ENCODE data around the gene PRSS38.

PRSS38 gene

DNA sequence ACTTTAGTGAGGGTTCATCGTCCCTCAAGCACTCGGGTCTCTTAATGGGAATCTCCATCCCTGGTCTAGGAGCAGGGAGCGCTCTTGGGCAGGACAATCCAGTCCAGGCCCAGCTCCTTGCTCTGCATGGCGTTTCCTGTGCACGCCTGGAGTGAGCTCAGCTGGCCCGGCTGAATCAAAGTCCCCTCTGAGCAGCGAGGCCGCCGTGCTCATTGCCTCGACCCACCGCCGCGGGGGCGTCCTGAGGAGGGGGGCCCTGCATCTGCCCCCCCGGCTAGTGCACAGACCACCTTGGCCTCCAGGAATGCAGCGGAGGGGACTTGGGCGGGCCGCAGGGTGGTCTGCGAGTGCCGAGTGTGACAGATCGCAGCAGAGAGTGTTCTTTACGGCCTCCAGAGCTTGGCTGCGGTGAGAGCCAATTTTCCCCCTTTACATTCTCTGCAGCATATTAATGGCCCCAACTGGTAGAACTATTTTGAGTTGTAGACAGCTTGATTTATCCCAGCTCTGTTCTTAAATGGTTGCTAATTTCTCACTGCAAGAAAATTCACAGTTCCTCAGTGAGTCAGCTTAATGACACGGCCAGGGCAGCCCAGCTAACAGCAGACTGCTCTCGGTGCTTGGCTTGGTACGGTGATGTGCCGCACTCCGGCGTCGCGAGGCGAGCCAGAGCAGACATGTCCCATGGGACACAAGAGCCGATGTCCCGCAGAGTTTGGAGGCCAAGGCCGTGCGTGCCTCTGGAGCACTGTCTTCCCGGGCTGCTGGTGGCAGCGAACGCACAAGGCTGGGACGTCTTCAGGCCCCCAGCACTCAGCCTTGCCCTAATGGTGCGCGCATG lies 40.4 kb upstream of the PRSS38 start:
- H3K36me3 Mint-ChIP-seq (ENCODE audit: low read depth), result peaks cover 20% of the 10 kb centered on the region
- H3K27me3 Mint-ChIP-seq, result no peaks in the 10 kb centered on the region
- no peaks in the 10 kb centered on the region for H3K9me3 Mint-ChIP-seq
- H3K4me3 Mint-ChIP-seq, result no peak overlapping the region
- no peak overlapping the region for H3K27ac Mint-ChIP-seq
- H3K4me1 Mint-ChIP-seq (ENCODE audit: low read depth), result peaks cover 26% of the 10 kb centered on the region

- no peak overlapping the region for H3K27ac Mint-ChIP-seq
- peaks cover 26% of the 10 kb centered on the region for H3K4me1 Mint-ChIP-seq (ENCODE audit: low read depth)
- no peaks in the 10 kb centered on the region for H3K27me3 Mint-ChIP-seq
- H3K4me3 Mint-ChIP-seq, result no peak overlapping the region
- H3K36me3 Mint-ChIP-seq (ENCODE audit: low read depth), result peaks cover 15% of the 10 kb centered on the region
- no peaks in the 10 kb centered on the region for H3K9me3 Mint-ChIP-seq
These were observed 39.6 kb upstream of the PRSS38 start for GRCh38 chr1:227775841-227776240.

DNA sequence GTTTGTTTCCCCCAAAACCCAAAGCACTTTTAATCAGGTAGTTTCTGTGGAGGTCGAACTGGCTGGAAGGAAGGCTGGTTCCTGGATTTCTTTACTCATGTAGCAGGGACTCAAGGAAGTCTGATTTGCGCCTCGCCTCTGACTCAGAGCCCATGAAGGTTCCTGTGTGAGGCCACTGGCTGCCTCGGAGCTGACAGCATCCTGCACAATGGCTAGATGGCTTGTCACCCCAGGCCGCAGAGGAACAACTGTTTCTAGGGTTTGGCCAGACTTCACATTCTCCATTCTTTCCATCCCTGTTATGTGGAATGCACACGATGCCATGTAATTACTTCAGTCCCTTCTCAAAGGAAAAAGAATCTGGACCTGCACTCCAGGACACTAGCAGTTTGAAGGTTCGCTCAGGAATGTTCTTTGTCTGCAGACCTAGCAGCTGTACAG lies 39.1 kb upstream of the PRSS38 start:
- Mint-ChIP-seq H3K36me3 (ENCODE audit: low read depth) (peaks cover 15% of the 10 kb centered on the region), H3K4me3 (no peak overlapping the region), H3K27me3 (no peaks in the 10 kb centered on the region), H3K27ac (no peak overlapping the region), H3K9me3 (no peaks in the 10 kb centered on the region), H3K4me1 (ENCODE audit: low read depth) (peaks cover 26% of the 10 kb centered on the region)

- no peak overlapping the region for H3K4me3 Mint-ChIP-seq
- peaks cover 25% of the 10 kb centered on the region for H3K4me1 Mint-ChIP-seq (ENCODE audit: low read depth)
- no peaks in the 10 kb centered on the region for H3K9me3 Mint-ChIP-seq
- H3K27me3 Mint-ChIP-seq, result no peaks in the 10 kb centered on the region
- no peak overlapping the region for H3K27ac Mint-ChIP-seq
- peaks cover 15% of the 10 kb centered on the region for H3K36me3 Mint-ChIP-seq (ENCODE audit: low read depth)
These were observed 38.3 kb upstream of the PRSS38 start for GRCh38 chr1:227777156-227777555.

DNA sequence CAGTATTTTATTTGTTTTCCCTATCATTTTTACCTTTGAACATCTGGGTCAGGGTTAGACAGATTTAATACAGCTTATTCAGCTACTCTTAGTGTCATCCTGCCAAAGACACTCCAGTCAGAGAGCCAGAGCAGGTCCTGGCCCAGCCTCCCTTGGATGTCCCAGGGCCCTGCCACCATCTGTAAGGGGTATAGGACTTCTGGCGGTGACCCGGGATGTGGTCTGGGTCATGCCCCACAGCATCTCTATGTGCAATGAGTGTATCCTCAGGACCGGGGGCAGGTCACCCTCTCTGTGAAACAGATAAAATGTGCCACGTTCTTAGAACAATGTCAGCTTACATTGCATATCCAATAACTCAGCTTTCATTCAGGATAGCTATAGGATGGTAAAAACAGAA lies 37.8 kb upstream of the PRSS38 start:
- H3K9me3 Mint-ChIP-seq, result no peaks in the 10 kb centered on the region
- H3K4me3 Mint-ChIP-seq, result no peak overlapping the region
- no peak overlapping the region for H3K27ac Mint-ChIP-seq
- H3K4me1 Mint-ChIP-seq (ENCODE audit: low read depth), result peaks cover 20% of the 10 kb centered on the region
- H3K36me3 Mint-ChIP-seq (ENCODE audit: low read depth), result peaks cover 17% of the 10 kb centered on the region
- H3K27me3 Mint-ChIP-seq, result no peaks in the 10 kb centered on the region

DNA sequence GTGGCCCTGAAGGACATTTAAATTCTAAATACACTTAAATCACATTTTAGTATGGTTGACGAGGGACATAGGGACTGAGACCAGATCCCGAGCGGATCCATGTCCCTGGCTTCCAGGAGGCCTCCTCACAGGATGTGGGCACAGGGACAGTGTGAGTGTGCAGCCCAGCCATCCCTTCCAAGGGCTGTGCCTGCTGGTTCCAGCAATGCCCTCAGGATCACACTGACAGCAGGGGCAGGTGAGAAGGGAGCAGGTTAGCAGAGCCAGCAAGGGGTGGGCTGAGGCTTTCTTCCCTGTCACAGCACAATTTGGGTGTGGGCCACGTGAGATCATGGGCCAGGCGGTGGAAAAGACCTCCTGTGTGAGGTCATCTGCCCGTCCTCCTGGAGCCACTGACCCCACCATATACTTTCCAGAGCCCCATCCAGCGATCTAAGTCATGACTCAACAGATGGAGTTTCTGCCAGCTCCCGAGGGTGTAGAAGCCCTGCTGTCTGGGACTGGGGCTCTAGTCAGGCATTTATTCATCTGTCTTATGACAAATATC lies 37.0 kb upstream of the PRSS38 start:
- H3K36me3 Mint-ChIP-seq (ENCODE audit: low read depth), result peaks cover 17% of the 10 kb centered on the region
- H3K9me3 Mint-ChIP-seq, result no peaks in the 10 kb centered on the region
- H3K4me1 Mint-ChIP-seq (ENCODE audit: low read depth), result peaks cover 13% of the 10 kb centered on the region
- no peak overlapping the region for H3K27ac Mint-ChIP-seq
- no peaks in the 10 kb centered on the region for H3K27me3 Mint-ChIP-seq
- no peak overlapping the region for H3K4me3 Mint-ChIP-seq

DNA sequence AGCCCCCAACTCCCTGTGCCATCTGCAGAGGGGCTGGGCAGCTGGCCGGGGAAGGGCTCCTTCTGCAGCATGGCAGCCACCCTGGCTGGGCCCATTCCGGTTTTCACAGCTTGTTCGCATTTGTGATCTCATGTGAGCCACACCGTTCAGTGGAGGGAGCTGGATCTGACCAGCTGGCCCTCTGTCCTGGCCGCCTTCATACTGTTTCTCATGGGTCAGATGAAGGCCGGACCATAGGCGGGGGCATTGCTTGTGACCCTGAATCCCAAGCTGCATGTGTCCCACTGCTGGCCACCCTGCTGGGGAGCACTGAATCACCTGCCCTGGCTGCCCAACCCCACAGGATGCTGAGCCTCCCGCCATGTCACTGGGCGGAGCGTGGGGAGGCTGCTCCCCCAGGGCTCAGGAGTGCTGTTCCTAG lies 36.4 kb upstream of the PRSS38 start:
- no peaks in the 10 kb centered on the region for H3K27me3 Mint-ChIP-seq
- H3K4me1 Mint-ChIP-seq (ENCODE audit: low read depth), result peaks cover 7% of the 10 kb centered on the region
- H3K27ac Mint-ChIP-seq, result no peak overlapping the region
- no peaks in the 10 kb centered on the region for H3K9me3 Mint-ChIP-seq
- peaks cover 14% of the 10 kb centered on the region for H3K36me3 Mint-ChIP-seq (ENCODE audit: low read depth)
- H3K4me3 Mint-ChIP-seq, result no peak overlapping the region

- H3K27me3 Mint-ChIP-seq, result no peaks in the 10 kb centered on the region
- H3K9me3 Mint-ChIP-seq, result no peaks in the 10 kb centered on the region
- H3K4me1 Mint-ChIP-seq (ENCODE audit: low read depth), result peaks cover under 1% of the 10 kb centered on the region
- no peak overlapping the region for H3K27ac Mint-ChIP-seq
- no peak overlapping the region for H3K4me3 Mint-ChIP-seq
- peaks cover 8% of the 10 kb centered on the region for H3K36me3 Mint-ChIP-seq (ENCODE audit: low read depth)
These were observed 35.8 kb upstream of the PRSS38 start for GRCh38 chr1:227779685-227780084.

GRCh38 chr1:227780101-227781044 lies 35.1 kb upstream of the PRSS38 start:
- Mint-ChIP-seq H3K4me1 (ENCODE audit: low read depth) (peaks cover under 1% of the 10 kb centered on the region), H3K27ac (no peak overlapping the region), H3K4me3 (no peak overlapping the region), H3K36me3 (ENCODE audit: low read depth) (peaks cover 8% of the 10 kb centered on the region), H3K27me3 (no peaks in the 10 kb centered on the region), H3K9me3 (no peaks in the 10 kb centered on the region)

DNA sequence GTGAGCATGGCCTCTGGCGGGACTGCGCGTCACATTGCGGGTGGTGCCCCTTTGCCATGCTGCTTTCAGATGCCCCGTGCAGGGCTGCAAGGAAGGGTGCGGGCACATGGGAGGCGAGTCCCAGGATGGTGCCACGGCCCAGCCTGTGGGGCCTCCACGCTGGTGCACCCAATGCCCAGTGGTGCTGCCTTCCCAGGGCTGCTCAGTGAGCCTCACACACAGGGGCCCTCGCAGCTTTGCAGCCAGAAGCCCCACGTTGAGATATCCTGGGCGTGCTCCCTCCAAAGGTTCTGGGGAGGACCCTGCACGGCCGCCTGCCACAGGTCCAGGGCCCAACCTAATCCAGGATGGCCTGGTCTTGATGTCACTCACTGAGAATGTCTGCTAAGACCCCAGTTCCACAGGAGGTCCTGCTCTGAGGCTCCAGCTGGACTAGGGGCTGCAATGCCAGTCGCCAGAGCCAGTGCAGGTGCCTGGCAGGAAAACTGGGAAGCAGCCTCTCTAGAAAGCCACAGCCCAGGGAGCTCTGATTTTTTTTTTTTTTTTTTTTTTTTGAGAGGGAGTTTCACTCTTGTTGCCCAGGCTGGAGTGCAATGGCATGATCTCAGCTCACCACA lies 34.1 kb upstream of the PRSS38 start:
- no peaks in the 10 kb centered on the region for H3K9me3 Mint-ChIP-seq
- no peak overlapping the region for H3K4me3 Mint-ChIP-seq

DNA sequence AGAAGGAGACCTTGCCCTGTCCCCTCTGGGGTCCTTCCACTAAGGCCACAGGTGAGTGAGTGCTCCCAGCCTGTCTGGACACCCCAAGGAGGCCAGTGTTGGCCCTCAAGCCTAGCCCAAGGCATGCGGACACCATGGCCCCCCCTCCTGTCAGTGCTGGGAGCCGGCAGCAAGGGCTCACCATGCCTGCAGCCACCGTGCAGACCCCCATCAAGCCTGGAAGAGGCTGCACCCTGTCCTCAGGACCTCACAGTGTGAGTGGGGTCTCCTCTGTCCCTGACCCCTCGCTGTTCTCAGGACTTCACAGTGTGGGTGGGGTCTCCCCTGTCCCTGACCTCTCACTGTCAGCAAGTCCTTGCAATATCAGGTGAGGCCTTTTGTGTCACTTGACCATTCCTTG lies 33.2 kb upstream of the PRSS38 start:
- Mint-ChIP-seq H3K9me3 (no peaks in the 10 kb centered on the region), H3K4me1 (ENCODE audit: low read depth) (peaks cover 13% of the 10 kb centered on the region), H3K27me3 (peaks cover 3% of the 10 kb centered on the region), H3K27ac (no peak overlapping the region), H3K4me3 (no peak overlapping the region), H3K36me3 (ENCODE audit: low read depth) (peaks cover 8% of the 10 kb centered on the region)

More for the DNA sequence above, 34.1 kb upstream of the PRSS38 start:
- peaks cover 8% of the 10 kb centered on the region for H3K36me3 Mint-ChIP-seq (ENCODE audit: low read depth)
- no peaks in the 10 kb centered on the region for H3K27me3 Mint-ChIP-seq
- peaks cover 9% of the 10 kb centered on the region for H3K4me1 Mint-ChIP-seq (ENCODE audit: low read depth)
- no peak overlapping the region for H3K27ac Mint-ChIP-seq

DNA sequence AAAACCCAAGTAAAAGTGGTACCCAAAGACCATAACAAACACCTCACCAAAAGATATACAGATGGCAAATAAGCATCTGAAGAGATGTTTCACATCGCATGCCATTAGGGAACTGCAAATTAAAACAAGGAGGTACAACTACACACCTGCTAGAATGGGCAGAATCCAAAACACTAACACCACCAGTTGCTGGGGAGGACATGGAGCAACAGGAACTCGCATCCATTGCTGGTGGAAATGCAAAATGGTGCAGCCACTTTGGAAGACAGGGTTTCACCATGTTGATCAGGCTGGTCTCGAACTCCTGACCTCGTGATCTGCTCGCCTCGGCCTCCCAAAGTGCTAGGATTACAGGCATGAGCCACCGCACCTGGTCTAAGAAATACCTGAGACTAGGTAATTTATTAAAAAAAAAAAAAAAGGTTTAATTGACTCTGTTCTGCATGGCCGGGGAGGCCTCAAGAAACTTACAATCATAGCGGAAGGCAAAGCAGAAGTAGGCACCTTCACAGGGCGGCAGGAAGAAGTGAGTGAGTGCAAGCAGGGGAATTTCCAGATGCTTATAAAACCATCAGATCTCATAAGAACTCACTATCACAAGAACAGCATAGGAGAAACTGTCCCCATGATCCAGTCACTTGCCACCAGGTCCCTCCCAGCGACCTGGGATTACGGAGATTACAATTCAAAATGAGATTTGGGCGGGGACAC lies 30.2 kb upstream of the PRSS38 start:
- Mint-ChIP-seq H3K4me3 (no peak overlapping the region), H3K4me1 (ENCODE audit: low read depth) (peaks cover 15% of the 10 kb centered on the region), H3K27ac (no peak overlapping the region), H3K36me3 (ENCODE audit: low read depth) (peaks cover 8% of the 10 kb centered on the region), H3K27me3 (peaks cover 4% of the 10 kb centered on the region), H3K9me3 (no peaks in the 10 kb centered on the region)

DNA sequence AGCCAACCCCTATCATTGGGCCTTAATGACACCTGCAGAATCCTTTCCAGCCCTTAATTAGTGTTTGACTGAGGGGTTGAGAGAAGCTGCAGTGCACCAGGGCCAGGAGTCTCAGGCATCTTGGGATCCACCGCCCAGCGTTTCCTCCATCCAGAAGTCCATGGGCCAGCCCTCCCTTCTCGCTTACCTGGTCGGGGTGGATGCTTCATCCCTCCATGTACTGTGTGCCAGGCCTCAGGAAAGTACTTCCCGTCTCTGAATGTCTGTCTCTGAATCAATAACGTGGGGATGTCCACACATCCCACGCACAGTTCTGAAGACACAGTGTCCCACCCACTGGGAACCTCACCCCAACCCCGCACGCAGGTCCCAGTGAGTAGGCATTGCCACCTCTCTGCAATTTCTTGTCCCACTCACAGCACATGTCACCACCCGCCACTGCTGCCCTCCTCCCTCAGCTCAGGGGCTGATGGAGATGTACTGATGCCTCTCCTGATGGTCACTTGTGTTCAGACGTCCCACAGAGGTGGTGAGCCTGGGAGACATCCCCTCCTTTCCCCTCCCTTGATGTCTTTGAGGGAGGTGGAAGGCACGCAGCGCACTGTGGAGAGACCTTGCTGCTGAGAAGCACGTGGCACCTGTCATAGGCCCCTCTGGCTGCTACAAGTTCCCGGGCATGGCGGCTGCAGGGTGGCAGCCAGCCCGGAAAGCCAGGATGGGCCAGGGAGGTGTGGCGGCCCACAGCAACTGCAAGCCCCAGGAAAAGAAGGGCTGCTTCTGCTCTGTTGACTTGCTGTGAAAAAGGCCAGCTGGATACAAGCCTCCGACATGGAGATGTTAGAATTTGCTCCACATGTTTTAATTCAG lies 29.4 kb upstream of the PRSS38 start:
- Mint-ChIP-seq H3K27ac (no peak overlapping the region), H3K4me3 (no peak overlapping the region)

More for the DNA sequence above, 29.4 kb upstream of the PRSS38 start:
- H3K27me3 Mint-ChIP-seq, result peaks cover 4% of the 10 kb centered on the region
- no peaks in the 10 kb centered on the region for H3K9me3 Mint-ChIP-seq
- peaks cover 15% of the 10 kb centered on the region for H3K4me1 Mint-ChIP-seq (ENCODE audit: low read depth)
- peaks cover 8% of the 10 kb centered on the region for H3K36me3 Mint-ChIP-seq (ENCODE audit: low read depth)
